K562 treated with DMSO at 1 percent for 4 hours (cell line): ENCODE results near the gene HJURP. TPM values are rescaled to one million over a fixed set of nuclear protein-coding genes. Genes with fewer than 3 reads are reported as not detected.

Experiments used
- total RNA-seq: library from RNA; unstranded; fragments of 300-600 nt; gene quantifications from 2 replicates; pipeline ENCODE4 v1.2.3, GENCODE V29; 2022; ENCODE audit not compliant: insufficient read depth

HJURP gene, protein sequence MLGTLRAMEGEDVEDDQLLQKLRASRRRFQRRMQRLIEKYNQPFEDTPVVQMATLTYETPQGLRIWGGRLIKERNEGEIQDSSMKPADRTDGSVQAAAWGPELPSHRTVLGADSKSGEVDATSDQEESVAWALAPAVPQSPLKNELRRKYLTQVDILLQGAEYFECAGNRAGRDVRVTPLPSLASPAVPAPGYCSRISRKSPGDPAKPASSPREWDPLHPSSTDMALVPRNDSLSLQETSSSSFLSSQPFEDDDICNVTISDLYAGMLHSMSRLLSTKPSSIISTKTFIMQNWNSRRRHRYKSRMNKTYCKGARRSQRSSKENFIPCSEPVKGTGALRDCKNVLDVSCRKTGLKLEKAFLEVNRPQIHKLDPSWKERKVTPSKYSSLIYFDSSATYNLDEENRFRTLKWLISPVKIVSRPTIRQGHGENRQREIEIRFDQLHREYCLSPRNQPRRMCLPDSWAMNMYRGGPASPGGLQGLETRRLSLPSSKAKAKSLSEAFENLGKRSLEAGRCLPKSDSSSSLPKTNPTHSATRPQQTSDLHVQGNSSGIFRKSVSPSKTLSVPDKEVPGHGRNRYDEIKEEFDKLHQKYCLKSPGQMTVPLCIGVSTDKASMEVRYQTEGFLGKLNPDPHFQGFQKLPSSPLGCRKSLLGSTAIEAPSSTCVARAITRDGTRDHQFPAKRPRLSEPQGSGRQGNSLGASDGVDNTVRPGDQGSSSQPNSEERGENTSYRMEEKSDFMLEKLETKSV
- total RNA-seq: 18.1 and 25.3 TPM in 2 replicates

GRCh38 chr2:233854241-233854981 is at the start of gene HJURP:
TSS of gene HJURP (minus strand) at chr2:233854535. CDS start at chr2:233854500, 35 bp downstream.

DNA sequence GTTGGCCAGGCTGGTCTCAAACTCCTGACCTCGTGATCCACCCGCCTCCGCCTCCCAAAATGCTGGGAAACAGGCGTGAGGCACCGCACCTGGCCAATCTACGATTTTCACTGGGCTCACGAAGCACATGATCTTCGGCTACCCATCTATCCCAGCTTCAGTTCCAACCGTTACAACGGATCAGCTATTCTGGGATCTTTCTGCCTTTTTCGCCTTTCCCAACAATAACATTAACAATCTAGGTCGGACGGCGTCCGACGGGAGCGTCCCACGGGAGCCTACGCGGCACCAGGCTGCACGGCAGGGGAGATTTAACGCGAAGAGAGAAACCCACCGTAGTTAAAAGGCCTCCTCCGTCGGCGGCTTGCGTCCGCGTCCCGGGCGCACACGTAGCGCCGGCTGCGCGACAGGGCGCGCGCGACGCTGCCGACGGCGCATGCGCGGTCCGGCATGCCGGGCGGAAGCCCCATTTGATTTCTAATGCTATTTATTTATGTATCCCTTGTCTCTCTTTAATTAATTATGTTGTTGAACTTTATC is 13.7 kb upstream of the HJURP start, which contains the start of gene MSL3B:
Gene MSL3B, minus strand, starts transcription at position 394 of the 540 bp plus-strand sequence.

Other genes with a start within 250 kb of the HJURP start
- not detected in 2 replicates for gene UGT1A8, start 236.9 kb downstream of the HJURP start, total RNA-seq
- gene UGT1A10, start 218.1 kb downstream of the HJURP start, total RNA-seq: not detected in 2 replicates
- gene UGT1A9, start 182.6 kb downstream of the HJURP start, total RNA-seq: not detected in 2 replicates
- not detected in 2 replicates for gene UGT1A7, start 172.6 kb downstream of the HJURP start, total RNA-seq
- gene UGT1A6, start 161.6 kb downstream of the HJURP start, total RNA-seq: not detected in 2 replicates
- not detected in 2 replicates for gene UGT1A5, start 141.6 kb downstream of the HJURP start, total RNA-seq
- gene UGT1A4, start 135.8 kb downstream of the HJURP start, total RNA-seq: not detected in 2 replicates
- gene UGT1A3, start 125.5 kb downstream of the HJURP start, total RNA-seq: not detected in 2 replicates
- gene UGT1A1, start 94.3 kb downstream of the HJURP start, total RNA-seq: not detected in 2 replicates
- gene MROH2A, start 76.2 kb downstream of the HJURP start, total RNA-seq: not detected in 2 replicates
- gene TRPM8, start 62.8 kb upstream of the HJURP start, total RNA-seq: not detected in 2 replicates
- gene SPP2, start 196.2 kb upstream of the HJURP start, total RNA-seq: not detected in 2 replicates